Measurements from ENCODE around the gene MAN1B1.

The MAN1B1 gene

DNA sequence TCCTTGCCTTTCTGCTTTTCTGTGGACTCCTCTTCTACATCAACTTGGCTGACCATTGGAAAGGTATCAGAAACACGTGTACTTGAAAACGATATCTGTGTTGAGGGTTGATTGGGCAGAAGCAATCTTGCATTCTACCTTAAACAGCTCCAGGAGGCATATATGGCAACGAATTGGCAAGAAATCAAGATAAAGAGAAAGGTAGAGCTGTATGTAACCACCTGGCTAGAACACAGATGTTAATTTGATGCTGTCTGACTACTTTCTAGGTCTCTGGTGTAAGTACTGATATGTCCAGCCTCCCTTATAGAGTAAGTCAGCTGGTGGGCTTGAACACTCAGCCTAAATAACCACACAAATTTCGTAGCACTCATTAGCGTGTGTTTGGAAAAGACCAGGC, 1.3 kb downstream of the MAN1B1 start:
- DNase-seq = no peak

DNA sequence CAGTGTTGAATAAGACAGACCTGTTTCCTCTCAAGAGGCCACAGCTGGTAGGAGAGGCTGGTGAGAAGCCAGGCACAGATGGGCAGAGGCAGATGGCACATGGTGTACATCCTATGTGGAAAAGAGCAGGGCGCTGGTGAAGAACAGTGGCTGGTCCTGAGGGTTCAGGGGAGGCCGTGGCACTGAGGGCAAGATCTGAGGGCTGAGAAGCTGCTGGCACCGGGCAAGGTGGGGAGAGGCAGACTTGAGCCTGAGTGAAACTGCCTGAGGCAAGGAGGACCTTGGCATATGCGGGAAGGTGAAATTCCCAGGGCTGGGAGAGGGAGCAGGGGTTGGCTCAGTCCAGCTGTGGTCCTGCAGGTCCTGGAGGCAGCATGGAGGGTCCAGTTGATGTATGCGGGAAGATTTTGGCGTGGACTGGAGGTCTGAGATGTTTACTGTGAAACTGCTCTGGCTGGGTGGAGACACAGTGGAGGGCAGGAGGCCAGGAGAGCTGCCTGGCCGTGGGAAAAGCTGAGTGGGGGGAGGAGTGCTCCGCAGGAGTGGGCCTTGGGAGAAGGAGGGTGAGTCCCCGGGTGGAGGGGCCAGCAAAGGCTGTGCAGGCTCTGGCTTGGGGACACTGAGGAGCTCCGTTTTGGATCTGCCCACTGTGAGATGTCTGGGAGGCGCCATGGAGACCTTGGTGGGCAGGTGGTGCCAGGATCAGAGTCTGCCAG, 2.6 kb downstream of the MAN1B1 start:
- DNase-seq = no peak

DNA sequence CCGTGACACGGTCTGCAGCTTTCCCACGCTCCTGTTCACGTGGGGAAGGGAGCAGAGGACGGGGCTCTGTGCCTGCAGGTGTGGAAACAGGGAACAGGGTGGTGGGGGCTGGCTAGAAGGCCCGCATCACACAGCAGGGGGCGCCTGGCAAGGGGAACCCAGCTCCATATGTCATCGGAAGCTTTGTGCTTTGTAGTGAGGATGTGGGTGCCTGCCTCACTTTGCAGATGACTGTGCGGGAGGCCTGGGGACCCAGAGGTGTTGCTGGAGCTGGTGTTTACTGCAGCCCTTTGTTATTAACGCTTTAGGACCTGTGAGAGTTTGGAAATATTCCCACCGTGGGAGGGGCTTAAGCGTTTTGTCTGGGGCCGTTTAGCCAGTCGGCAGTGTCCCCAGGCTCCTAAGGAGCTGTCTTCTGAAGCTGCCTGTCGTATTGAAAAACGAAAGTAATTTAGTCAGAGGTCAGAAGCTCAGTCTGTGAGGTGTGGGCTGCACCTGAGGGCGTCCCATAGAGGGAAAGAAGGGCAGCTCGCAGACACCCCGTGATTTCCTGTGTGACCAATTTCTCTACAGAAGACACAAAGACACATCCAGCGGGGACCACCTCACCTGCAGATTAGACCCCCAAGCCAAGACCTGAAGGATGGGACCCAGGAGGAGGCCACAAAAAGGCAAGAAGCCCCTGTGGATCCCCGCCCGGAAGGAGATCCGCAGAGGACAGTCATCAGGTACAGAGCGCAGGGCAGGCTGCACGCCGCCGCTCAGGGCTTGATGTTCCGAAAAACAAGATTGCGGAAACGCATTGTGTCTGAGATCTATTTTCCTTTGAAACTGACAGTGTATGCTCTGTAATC, 9.1 kb downstream of the MAN1B1 start:
- DNase-seq = no peak

DNA sequence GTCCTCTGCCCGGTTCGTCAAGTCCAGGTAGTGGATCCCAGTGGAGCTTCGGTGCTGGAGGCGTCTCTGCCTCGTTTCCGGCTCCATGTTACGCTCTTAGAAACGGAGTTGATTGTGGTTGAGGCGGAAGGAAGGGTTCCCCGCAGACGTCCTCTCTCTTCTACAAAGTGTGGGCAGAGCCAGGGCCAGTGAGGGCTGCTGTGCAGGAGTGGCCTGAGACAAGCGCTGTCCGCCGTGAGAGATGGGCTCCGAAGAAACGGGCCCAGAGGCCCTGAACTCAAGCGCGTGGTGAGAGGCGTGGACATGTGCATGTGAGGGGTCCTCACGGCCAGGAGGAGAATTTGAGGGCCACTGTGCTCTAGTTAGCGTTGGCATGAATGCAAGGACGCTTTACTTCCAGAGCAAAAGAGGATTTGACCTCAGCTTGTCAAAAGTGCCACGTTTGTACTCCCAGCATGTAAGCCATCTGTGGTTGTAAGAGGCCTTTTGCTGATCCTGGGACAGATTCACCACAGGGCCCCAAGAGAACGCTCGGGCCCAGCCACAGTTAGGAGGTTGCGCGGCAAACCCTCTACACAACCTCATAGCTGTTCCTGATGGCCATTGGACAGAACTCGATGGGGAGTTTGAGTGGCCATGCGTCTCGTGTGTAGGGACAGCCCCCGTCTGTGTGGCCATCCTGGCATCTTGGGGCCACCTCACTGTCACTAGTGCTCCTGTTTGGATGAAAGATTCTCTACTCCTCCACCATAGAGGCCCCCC, 10.2 kb downstream of the MAN1B1 start:
- no peak for DNase-seq

DNA sequence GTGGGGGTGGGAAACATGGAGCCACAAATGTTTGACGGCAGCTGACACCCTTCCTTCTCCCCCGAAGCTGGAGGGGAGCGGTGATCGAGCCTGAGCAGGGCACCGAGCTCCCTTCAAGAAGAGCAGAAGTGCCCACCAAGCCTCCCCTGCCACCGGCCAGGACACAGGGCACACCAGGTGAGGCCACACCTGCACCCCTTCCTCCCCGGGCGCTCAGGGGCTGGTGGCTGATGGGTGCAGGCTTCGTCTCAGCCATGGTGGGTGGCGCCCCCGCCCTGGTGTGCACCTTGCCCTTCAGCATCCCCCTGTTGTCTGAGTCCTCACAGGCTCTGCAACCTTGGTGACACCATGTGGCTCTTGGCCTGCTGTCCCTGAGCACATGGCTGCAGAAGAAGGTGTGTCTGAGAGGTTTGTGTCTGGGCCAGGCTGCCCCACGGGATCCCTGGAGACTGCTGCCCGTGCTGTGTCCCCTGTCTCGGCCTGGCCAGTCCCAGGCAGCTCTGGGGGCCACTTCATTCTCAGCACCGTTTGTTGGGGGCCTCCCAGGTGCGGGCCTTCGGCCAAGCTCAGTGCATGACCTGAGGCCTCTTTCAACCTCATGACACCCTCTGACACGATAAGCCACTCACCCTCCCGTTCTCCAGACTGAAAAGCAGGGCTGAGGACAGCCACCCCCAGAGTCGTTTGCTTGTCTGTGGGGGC, 11.1 kb downstream of the MAN1B1 start:
- DNase-seq = no peak

DNA sequence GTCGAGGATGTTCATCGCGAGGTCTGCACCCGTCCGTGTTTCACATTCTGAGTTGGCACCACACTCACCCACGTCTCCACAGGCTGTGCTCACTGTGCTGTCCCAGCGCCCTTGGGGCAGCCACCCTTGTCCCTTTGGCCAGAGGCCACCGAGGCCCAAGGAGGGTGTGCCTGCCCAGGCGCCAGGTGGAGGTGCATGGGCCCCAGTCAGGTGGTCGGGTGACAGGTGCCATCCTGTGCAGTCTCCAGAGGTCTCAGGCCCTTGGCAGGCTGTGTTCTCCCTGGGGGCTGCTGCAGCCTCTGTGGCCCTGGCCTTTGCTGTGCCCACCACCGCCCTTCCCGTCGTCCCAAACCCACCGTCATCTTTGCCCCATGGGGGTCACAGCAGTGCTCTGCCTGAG, 12.4 kb downstream of the MAN1B1 start:
- DNase-seq = no peak

DNA sequence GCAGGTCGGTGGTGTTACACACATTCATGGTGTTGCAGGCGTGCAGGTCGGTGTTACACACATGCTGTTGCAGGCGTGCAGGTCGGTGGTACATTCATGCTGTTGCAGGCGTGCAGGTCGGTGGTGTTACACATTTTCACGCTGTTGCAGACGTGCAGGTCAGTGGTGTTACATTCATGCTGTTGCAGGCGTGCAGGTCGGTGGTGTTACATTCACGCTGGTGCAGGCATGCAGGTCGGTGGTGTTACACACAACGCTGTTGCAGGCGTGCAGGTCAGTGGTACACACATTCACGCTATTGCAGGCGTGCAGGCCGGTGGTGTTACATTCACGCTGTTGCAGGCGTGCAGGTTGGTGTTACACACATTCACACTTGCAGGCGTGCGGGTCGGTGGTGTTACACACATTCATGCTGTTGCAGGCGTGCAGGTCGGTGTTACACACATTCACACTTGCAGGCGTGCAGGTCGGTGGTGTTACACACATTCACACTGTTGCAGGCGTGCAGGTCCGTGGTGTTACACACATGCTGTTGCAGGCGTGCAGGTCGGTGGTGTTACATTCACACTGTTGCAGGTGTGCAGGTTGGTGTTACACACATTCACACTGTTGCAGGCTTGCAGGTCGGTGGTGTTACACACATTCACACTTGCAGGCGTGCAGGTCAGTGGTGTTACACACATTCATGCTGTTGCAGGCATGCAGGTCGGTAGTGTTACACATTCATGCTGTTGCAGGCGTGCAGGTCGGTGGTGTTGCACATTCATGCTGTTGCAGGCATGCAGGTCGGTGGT, 16.6 kb downstream of the MAN1B1 start:
- DNase-seq = no peak

DNA sequence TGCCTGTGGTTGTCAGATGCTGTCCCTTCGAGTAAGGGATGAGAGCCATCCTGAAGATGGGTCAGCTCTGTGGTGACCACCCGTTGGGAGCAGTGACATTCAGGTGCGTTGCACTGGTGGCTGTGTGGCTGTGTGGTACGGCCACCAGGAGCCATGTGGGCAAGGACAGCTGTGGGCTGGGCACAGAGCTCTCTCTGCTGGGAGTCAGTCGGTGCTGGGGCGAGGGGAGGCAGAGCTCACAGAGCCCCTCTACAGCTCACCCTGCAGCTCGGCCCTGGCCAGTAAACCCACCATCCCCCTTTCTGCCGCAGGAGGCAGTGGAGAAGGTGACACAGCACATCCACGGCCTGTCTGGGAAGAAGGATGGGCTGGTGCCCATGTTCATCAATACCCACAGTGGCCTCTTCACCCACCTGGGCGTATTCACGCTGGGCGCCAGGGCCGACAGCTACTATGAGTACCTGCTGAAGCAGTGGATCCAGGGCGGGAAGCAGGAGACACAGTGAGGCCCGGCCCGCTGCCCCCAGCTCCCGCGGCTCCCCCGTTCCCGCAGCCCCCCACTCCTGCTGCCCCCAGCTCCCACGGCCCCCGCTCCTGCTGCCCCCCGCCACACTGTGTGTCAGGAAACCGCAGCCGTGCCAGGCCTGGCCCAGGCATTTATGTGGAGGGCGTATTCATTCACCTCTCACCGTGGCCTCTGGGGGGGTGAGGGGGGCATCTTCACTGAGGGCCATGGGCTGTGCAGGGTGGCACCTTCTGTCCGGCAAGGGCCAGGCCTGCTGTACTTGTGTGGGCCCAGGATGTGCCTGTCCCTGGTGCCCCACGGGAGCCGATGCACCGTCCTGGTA, 19.3 kb downstream of the MAN1B1 start:
- DNase-seq = no peak

DNA sequence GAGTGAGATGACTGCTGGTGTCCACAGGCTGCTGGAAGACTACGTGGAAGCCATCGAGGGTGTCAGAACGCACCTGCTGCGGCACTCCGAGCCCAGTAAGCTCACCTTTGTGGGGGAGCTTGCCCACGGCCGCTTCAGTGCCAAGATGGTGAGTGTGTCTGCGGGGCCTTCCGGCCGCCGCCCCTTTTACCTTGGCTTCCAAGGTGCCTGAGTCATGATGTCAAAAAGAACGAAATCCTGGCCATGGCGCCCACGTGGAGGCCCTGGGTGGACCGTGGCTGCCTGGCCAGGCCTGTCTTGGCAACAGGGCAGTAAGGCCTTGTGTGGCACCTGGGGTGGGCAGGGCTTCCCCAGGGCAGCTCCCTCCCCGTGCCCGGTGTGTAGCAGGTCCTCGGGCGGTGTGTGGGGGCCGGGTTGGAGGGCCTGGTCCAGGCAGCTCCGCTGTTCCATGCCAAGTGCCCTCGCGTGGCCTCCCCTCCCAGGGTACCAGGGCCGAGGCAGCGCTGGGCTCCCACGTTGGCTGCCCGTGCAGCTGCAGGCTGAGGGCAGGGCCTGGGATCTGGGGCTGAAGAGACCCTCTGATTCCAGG, 20.0 kb downstream of the MAN1B1 start:
- no peak for DNase-seq

DNA sequence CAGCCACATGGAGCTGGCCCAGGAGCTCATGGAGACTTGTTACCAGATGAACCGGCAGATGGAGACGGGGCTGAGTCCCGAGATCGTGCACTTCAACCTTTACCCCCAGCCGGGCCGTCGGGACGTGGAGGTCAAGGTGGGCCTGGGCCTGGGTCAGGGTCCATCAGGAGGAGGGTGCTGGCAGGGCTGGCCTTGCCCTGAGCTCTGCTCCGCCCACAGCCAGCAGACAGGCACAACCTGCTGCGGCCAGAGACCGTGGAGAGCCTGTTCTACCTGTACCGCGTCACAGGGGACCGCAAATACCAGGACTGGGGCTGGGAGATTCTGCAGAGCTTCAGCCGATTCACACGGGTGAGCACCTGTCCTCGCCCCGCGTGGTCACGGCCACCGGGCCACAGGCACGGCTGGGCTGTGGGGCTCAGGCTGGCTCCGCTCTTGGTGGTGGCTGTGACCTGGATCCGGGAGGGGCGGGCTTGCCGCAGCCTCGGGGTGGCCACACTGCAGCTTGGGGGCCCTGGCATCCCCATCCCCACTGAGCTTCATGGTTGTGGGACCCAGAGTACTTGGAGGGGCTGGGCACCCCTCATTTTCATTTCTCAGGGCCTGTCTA, 20.6 kb downstream of the MAN1B1 start:
- no peak for DNase-seq

DNA sequence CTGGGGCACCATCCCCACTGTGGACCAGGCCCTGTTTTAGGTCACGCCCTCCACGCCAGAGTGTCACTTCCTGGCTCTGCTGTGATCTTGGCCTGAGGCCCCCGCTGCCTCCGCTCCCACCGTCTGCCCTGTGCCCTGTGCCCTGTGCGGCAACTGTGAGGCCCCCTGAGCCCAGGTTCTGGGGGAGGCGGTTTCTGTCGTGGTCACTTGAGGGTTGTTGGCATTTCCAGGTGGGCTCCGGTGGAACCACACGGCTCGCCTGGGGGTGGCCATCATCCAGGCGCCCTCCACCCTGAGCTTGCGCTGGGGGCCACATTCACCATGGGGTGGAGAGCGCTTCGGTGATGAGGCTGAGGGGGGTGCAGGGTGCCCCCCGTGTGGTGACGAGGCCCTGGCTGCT, 21.2 kb downstream of the MAN1B1 start:
- DNase-seq = no peak

DNA sequence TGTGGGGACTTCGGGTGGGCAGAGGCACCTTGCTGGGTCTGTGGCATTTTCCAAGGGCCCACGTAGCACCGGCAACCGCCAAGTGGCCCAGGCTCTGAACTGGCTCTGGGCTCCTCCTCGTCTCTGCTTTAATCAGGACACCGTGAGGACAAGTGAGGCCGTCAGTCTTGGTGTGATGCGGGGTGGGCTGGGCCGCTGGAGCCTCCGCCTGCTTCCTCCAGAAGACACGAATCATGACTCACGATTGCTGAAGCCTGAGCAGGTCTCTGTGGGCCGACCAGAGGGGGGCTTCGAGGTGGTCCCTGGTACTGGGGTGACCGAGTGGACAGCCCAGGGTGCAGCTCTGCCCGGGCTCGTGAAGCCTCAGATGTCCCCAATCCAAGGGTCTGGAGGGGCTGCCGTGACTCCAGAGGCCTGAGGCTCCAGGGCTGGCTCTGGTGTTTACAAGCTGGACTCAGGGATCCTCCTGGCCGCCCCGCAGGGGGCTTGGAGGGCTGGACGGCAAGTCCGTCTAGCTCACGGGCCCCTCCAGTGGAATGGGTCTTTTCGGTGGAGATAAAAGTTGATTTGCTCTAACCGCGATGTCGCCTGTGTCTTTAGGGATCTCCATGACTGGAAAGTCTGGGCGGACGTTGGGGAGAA, 21.9 kb downstream of the MAN1B1 start:
- no peak for DNase-seq

DNA sequence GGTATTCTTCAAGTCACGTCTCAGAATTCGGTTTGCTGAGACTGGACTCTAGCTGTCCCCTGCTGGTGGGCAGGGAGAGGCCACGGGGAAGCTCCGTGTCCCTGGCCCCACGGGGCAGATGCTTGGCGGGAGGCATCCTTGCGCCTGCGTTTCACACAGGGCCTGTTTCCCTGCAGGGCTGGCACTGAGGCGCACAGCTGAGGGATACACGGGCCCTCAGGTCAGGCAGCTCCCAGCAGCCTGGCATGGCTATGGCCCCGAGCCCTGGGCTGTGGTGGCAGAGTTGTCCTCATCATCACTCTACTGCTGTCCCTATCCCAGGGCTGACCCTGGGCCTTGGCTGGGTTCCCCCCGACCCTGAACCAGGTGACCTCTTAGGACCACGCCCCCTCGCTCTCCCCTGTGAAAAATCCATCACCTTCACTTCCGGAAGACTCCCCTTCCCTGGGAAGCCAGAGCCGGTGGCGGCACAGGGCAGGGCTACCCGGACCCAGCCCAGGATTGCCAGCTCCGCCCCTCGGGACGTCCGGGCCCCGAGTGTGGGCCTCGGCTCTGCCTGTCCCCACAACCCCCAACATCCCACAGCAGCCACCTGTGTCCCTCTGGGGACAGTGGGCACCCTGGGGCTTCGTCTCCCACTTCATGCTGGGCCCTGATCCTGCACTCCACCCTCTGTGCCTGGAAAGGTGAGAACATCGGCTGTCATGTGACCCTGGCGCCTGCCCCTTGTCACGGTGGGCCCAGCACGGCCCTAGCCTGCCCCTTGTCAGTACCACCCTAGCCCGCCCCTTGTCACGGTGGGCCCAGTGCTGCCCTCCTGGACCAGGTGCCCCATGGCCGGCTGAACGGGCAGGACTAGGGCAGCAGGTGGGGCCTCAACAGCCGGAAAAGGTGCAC, 22.7 kb downstream of the MAN1B1 start:
- no peak for DNase-seq

DNA sequence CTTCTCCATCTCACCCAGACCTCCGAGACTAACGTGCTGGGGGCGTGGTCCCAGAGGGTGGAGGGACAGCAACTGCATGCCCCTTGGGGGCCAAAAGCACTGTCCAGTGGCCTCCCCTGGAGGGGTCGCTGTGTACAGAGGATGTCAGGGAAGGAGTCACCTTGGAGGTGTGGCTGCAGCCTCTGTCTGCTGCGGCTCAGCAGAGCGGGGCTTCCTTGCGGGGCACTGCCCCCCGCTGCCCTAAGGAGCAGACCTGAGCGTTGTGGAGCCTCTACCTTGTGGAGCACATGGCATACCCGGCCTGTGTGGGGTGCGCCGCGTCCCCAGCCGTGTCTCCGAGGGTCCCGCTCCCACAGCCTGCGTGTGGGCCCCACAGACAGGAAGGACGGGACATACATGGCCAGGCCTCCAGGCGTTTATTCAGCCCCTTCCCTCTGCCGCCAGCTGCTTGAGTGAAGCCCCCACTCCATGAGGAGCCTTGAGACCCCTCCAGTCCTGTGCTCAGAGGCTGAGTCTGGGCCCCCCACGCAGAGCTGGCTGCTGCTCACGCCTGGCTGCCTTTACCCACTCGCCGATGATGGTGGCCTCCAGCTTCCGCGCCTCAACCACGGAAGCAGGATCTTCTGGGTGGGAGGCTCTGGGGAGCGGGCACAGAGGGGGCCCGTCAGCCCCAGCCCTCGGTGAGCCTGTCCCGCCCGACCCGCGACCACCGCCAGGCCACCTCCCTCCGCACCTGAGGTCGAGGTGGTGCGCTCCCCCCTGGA, 23.5 kb downstream of the MAN1B1 start:
- DNase-seq = no peak

DNA sequence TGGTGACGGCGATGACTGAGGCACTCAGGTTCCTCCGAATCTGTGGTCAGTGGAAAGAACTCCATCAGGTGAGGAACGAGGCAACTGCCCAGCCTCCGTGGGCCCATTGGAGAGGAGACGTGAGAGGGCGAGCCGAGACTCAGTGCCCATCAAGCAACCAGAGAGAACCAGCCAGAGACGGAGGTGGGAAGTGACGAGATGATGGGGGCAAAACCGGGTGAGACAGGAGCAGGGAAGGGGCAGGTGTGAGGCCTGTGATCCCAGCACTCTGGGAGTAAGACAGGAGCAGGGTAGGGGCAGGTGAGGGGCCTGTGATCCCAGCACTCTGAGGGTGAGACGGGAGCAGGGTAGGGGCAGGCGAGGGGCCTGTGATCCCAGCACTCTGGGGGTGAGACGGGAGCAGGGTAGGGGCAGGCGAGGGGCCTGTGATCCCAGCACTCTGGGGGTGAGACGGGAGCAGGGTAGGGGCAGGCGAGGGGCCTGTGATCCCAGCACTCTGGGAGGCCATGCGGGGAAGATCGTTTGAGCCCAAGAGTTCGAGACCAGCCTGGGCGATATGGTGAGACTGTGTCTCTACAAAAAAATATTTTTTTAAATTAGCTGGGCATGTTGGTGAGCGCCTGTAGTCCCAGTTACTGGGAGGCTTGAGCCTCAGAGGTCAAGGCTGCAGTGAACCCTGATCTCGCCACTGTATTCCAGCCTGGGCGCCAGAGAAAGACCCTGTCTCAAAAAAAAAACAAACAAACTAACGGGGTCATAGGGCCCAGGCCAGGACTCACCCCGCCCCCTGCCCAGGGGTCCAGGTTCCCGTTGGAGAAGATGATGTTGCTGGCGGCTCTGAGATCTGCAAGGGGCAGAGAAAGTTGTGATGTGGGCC, 24.4 kb downstream of the MAN1B1 start:
- DNase-seq = no peak

DNA sequence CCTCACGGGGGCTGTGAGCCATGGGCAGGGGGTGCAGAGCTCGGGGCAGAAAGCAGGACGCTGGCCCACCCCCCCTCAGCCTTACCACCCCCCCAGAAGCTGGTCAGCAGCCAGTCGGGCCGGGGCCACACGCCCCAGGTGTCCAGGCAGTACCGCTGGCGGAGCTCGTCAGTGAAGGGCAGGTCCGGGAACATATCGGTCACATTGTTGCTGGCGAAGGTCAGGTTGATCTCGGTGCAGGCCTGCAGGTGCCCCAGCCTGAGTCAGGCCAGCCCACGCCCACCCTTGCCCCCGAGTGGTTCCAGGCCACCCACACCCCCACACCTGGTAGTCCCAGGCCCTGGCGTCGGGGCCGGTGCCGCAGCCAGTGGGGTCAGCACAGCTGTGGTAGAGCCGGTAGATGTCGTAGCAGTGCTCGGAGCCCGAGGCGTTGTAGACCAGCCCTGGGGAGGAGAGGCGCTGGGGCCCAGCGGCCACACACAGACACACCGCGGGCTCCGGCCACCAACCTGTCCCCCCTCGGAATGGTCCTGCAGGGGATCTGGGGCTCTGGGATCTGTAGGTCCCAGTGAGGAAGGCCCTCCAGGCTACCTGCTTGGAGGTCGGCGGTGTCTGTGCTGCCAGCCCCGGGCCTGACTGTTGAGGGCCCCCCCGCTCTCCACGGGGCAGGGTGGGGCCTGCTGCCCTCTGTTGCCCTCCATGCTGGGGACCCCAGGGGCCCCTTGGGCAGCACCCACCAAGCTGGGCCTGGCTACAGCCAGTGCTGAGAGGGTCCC, 25.2 kb downstream of the MAN1B1 start:
- no peak for DNase-seq
